Immature natural killer cell (primary cell): Measurements from ENCODE around the gene RNF151. TPM values are rescaled to one million over a fixed set of nuclear protein-coding genes. Genes with fewer than 3 reads are reported as not detected.
A peak's percentile ranks its signal among the peaks of the same experiment; 100 is the strongest.
"Not testable (repeated sequence)": the region's sequence is repeated elsewhere in the genome, so short reads cannot be mapped to it uniquely, and the experiment has no call there.

ENCODE experiments used
- DNase-seq, 3 donors: peaks; one replicate each; pipeline ENCODE4 v3.0.0; 2022; ENCODE audit warnings: mixed read lengths in 1 of 3
- H3K27ac Mint-ChIP-seq, 6 donors: one replicate each; pipeline ENCODE4 v1.8.0; 2020; ENCODE audit warnings: mixed read lengths in 6 of 6, mild to moderate bottlenecking in 5 of 6, inconsistent platforms in 4 of 6, moderate library complexity in 3 of 6
- H3K27me3 Mint-ChIP-seq, 3 donors: one replicate each; pipeline ENCODE4 v1.8.0; 2020 to 2021; ENCODE audit warnings: low read depth in 3 of 3, mild to moderate bottlenecking in 3 of 3, mixed read lengths in 3 of 3, moderate library complexity in 3 of 3, inconsistent platforms in 1 of 3
- H3K36me3 Mint-ChIP-seq, 3 donors: one replicate each; pipeline ENCODE4 v1.8.0; 2020; ENCODE audit warnings: mixed read lengths in 3 of 3, inconsistent platforms in 2 of 3, mild to moderate bottlenecking in 2 of 3
- H3K4me1 Mint-ChIP-seq, 2 donors: one replicate each; pipeline ENCODE4 v1.8.0; 2020; ENCODE audit warnings: inconsistent platforms in 2 of 2, mild to moderate bottlenecking in 2 of 2, mixed read lengths in 2 of 2, moderate library complexity in 1 of 2
- H3K4me3 Mint-ChIP-seq, 5 donors: one replicate each; pipeline ENCODE4 v1.8.0; 2020; ENCODE audit warnings: mild to moderate bottlenecking in 5 of 5, mixed read lengths in 5 of 5, inconsistent platforms in 3 of 5, moderate library complexity in 3 of 5
- H3K9me3 Mint-ChIP-seq, 6 donors: one replicate each; pipeline ENCODE4 v1.8.0; 2020; ENCODE audit warnings: mild to moderate bottlenecking in 6 of 6, mixed read lengths in 6 of 6, inconsistent platforms in 4 of 6, moderate library complexity in 3 of 6
- polyA plus RNA-seq, 3 donors: library from polyadenylated mRNA; unstranded; fragments of 300-500 nt; fragmentation: Illumina TruSeq; gene quantifications; one replicate each; pipeline ENCODE4 v1.2.3, GENCODE V29; 2021

Gene RNF151
- polyA plus RNA-seq, 3 donors from 2014 or later: not detected

DNA sequence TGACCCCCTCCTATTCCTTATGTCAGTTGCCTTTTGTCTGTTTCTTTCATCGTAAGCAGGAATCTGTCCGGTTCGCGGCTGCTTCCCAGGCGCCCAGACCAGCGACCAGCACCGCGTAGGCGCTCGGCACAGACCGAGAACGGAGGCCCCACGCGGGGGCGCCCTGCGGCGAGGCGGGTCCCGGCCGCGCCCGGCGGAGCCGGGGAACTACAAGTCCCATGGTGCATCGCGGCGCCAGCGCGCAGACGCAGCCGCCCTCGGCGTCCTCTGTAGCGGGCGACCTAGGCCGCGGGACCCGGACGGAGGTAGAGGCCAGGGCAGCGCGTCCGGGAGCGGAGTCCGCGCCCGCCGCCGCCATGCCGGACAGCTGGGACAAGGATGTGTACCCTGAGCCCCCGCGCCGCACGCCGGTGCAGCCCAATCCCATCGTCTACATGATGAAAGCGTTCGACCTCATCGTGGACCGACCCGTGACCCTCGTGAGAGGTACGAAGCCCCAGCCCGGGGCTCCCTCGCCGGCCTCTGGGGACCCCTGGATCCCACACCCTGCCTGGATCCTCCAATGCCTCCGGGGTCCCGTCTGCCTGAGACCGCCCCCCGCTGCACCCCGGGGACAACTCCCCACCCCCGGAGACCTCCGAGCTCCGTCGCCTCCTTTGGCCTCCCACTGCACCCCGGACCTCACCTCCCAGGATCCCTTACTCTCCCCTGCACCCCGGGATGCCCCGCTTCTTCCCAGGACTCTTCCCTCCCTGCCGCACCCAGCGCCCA lies 7.2 kb upstream of the RNF151 start, which contains the start of gene NDUFB10:
Gene NDUFB10 (plus strand): TSS at position 270 of the 771 bp plus-strand sequence. CDS start 87 bp downstream, at position 357.
- H3K27me3 Mint-ChIP-seq: peaks cover 8 to 30% (median 11%) of the 10 kb centered on the region in 3 donors
- peak within 1 kb of the TSS; percentile 43 to 82 (median 79) for H3K27ac Mint-ChIP-seq
- H3K4me3 Mint-ChIP-seq: peak within 1 kb of the TSS; percentile 79 to 87 (median 85)
- H3K4me1 Mint-ChIP-seq: peaks cover 25 to 37% of the 10 kb centered on the region in 2 donors
- peaks cover 8 to 13% (median 11%) of the 10 kb centered on the region in 3 donors for H3K36me3 Mint-ChIP-seq
- no peaks in the 10 kb centered on the region for H3K9me3 Mint-ChIP-seq
- peak; percentile 86 to 87 (median 87) for DNase-seq

DNA sequence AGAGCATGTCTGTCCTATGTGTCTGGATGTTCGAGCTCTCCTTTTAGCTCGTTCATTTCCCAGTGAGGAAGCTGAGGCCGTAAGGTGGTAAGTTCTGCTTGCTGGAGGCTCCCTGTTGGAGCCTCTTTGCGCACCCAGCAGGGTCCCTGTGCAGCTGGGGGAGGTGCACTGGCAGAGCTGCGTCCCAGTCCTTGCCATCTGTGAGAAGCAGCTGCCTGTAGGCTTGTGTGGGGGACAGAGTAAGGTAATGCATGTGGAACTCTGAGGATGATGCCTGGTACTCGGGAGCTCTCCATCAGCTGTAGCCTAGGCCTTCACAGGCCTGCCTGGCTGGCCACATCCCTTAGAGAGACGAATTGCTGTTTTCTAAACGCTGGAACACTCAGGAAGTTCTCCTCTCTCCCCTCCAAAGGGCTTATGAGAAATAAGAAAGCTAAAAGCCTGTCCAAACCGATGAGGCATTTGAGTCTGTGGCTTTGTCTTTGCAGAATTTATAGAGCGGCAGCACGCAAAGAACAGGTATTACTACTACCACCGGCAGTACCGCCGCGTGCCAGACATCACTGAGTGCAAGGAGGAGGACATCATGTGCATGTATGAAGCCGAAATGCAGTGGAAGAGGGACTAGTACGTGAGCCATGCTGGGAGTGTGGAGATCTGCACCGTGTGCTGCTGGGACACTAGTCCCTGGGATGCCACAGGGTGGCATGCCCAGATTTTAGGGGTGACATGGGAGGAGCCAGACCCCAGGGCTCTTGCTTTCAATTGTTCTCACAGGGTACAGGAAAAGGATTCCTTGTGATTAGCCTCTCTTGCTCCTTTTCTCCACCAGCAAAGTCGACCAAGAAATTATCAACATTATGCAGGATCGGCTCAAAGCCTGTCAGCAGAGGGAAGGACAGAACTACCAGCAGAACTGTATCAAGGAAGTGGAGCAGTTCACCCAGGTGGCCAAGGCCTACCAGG lies 5.7 kb upstream of the RNF151 start:
- H3K4me1 Mint-ChIP-seq: peaks cover 37 to 51% of the 10 kb centered on the region in 2 donors
- H3K9me3 Mint-ChIP-seq: no peaks in the 10 kb centered on the region
- DNase-seq: no peak
- H3K4me3 Mint-ChIP-seq: peak overlapping the region; percentile 79 to 87 (median 85)
- H3K27me3 Mint-ChIP-seq: peaks cover 13 to 35% (median 16%) of the 10 kb centered on the region in 3 donors
- H3K36me3 Mint-ChIP-seq: peaks cover 8 to 13% (median 11%) of the 10 kb centered on the region in 3 donors
- peak overlapping the region; percentile 40 to 82 (median 73) for H3K27ac Mint-ChIP-seq

DNA sequence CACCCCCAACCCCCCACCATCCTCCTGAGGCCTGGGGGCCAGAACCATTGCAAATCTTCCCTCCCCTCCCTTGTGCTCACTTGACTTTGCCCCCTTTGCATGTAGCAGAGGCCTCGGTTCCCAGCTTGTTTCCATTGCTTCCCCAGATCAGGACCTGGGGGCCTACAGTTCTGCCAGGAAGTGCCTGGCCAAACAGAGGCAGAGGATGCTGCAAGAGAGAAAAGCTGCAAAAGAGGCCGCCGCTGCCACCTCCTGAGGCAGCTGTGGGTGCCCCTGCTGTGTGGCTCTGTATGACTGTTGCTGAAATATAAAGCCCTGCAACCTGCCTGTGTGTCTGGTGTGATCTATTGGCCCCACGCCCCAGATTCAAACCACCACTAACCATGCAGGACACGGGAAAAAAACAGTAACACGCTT lies 5.0 kb upstream of the RNF151 start:
- Mint-ChIP-seq H3K4me3 (peak overlapping the region in 1 of 5 donors; percentile 10), H3K27ac (peak overlapping the region in 3 of 6 donors; percentile 40 to 69 (median 57)), H3K9me3 (no peaks in the 10 kb centered on the region), H3K4me1 (peaks cover 37 to 52% of the 10 kb centered on the region in 2 donors), H3K36me3 (peaks cover 8 to 13% (median 11%) of the 10 kb centered on the region in 3 donors), H3K27me3 (peaks cover 13 to 35% (median 16%) of the 10 kb centered on the region in 3 donors)
- DNase-seq: no peak

DNA sequence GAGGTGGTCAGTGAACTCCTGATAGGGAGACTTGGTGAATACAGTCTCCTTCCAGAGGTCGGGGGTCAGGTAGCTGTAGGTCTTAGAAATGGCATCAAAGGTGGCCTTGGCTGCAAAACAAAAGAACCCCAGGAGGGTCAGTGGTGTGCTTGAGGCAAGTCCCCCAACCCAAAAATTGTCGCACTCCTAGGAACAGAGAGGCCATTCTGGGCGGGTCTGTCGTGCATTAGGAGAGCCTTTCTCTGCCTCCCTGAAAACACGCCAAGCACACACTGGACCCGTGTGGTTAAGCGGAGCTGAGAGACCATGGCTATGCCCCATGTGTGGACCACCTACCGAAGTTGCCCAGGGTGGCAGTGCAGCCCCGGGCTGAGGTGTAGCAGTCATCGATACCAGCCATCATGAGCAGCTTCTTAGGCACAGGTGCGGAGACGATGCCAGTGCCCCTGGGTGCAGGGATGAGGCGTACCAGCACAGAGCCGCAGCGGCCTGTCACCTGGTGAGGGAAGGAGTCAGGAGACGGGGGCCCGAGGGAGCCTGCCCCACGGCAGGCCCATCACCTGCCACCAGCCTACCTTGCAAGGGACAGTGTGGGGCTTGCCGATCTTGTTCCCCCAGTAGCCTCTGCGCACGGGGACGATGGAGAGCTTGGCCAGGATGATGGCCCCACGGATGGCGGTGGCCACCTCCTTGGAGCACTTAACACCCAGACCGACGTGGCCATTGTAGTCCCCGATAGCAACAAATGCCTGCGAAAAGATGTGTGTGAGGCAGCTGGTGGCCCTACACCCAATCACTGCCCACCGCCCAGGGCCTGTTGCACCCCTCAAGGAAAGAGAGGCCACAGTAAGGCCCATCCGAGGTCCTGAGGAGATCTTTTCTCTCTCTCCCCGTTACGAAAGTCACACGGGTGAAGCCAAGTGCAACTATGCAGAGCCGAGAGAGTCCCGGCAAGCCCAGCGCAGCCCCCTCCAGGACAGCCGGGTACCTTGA lies 4.2 kb upstream of the RNF151 start:
- Mint-ChIP-seq H3K36me3 (peaks cover 8 to 13% (median 11%) of the 10 kb centered on the region in 3 donors), H3K27ac (peak overlapping the region in 5 of 6 donors; percentile 40 to 89 (median 73)), H3K4me3 (peak overlapping the region; percentile 48 to 94 (median 92)), H3K27me3 (peaks cover 13 to 35% (median 16%) of the 10 kb centered on the region in 3 donors), H3K4me1 (peaks cover 37 to 52% of the 10 kb centered on the region in 2 donors)
- not testable (repeated sequence) for H3K9me3 Mint-ChIP-seq, DNase-seq

DNA sequence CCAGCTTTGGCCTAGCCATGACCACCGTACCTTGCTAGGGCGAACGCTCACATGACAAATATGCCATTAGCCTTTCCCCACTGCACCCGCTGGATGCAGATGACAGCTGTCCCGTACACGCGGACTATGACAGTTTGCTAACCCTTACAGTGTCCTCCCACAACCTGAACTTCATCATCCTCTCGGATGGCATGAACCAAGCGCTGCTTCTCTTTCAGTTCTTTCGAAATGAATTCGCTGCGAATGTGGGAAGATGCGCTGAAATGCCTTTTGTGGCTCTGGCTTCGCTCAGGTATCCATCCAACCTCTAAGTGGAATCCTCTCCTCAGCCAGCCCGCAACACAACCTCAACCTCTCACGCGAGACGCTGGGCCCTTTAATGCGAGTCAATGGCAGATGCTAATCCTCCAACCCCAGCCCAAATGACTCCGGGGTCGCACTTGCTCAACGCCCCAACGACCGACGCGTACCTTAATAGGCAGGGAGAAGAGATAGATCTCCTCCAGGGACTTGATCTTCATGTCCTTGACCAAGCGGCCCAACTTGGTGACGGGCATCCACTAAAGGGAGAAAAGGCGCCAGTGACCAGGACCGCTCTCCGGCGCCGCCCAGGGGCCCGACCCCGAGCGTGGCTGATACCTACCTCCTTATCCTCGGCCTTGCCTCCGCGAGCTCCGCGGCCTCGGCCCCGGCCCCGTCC lies 2.7 kb upstream of the RNF151 start:
- peaks cover 8 to 13% (median 11%) of the 10 kb centered on the region in 3 donors for H3K36me3 Mint-ChIP-seq
- no peaks in the 10 kb centered on the region for H3K9me3 Mint-ChIP-seq
- peaks cover 13 to 35% (median 14%) of the 10 kb centered on the region in 3 donors for H3K27me3 Mint-ChIP-seq
- no peak for DNase-seq
- peak overlapping the region; percentile 88 to 94 (median 91) for H3K27ac Mint-ChIP-seq
- peaks cover 37 to 50% of the 10 kb centered on the region in 2 donors for H3K4me1 Mint-ChIP-seq
- peak overlapping the region; percentile 89 to 94 (median 92) for H3K4me3 Mint-ChIP-seq

DNA sequence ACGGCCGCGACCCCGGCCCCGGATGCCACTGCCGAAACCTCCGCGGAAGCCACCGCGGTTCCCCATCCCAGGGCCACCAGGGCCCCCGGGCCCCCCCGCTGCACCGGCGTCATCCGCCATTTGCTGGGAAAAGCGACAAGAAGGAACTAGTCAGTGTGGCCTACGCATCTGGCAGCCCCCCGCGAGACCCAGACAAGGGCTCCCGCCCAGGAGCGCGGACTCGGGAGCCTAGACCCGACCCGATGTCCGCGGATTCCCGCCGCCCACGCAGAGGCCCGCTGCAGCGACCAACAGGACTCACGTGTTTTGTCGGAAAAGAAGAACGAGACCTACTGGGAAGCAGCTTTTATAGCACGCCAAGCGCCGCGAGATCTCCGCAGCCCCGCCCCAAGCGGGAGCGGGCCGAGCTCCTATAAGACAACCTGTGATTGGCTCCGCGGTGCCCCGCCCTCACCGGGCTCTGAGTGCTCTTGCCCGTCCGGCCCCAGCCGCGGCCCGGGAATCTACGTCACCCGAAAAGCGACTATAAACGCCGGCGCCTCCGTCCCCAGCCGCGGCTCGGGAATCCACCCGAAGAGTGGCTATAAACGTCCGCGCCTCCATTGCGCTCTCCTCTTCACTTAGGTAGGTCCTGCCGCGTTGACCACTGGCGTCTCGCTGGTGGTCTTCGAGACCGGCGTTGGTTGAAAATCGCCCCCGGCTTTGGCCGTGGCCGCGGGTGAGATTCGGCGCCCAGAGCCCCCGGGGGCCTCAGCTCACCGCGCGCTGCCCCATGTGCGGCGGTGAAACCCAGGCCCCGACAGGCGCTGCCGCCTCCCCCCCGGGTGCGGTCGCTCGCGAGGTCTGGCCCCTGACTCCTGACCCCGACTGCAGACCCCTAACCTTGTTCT lies 1.9 kb upstream of the RNF151 start, which contains the start of gene RPS2:
Gene RPS2 (minus strand): TSS at position 321 of the 890 bp plus-strand sequence. CDS start 201 bp downstream, at position 120.
- H3K9me3 Mint-ChIP-seq: no peaks in the 10 kb centered on the region
- peaks cover 8 to 13% (median 11%) of the 10 kb centered on the region in 3 donors for H3K36me3 Mint-ChIP-seq
- H3K27me3 Mint-ChIP-seq: peaks cover 13 to 33% (median 14%) of the 10 kb centered on the region in 3 donors
- peaks cover 37 to 46% of the 10 kb centered on the region in 2 donors for H3K4me1 Mint-ChIP-seq
- peak; percentile 97 to 99 (median 97) for DNase-seq
- peak within 1 kb of the TSS; percentile 93 to 97 (median 96) for H3K27ac Mint-ChIP-seq
- H3K4me3 Mint-ChIP-seq: peak within 1 kb of the TSS; percentile 89 to 94 (median 92)

DNA sequence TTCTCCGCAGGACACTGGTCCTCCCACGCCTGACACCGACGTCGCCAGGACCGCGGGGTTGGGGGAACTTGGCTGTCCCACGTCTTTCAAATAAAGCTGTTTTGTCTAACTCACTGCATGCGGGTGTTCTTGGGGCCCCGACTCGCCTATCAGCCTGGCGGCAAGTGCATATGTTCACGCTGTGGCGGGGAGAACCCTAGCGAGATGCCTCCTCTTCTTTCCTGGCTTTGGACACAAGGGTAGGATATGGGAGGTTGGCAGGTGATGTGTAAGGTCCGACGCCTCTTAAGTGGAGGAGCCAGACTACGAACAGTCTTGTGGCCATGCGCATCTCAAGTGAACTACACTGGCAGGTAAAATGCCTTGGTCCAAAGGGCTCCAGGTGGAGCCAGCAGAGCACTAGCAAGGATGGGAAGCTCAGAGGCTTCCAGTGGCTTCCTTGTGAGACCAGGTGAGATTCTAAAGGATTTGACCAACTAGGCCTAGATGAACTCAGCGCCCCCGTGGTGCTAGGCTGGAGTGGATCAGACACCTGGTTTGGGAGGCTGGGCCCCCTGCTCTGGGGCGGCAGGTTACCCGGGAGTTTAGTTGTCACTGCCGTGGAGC lies 1.2 kb upstream of the RNF151 start:
- Mint-ChIP-seq H3K36me3 (peaks cover 8 to 13% (median 11%) of the 10 kb centered on the region in 3 donors), H3K4me3 (peak overlapping the region; percentile 89 to 94 (median 92)), H3K9me3 (no peaks in the 10 kb centered on the region), H3K27ac (peak overlapping the region; percentile 93 to 97 (median 96)), H3K27me3 (peaks cover 14 to 29% (median 16%) of the 10 kb centered on the region in 3 donors), H3K4me1 (peaks cover 33 to 40% of the 10 kb centered on the region in 2 donors)
- no peak for DNase-seq

DNA sequence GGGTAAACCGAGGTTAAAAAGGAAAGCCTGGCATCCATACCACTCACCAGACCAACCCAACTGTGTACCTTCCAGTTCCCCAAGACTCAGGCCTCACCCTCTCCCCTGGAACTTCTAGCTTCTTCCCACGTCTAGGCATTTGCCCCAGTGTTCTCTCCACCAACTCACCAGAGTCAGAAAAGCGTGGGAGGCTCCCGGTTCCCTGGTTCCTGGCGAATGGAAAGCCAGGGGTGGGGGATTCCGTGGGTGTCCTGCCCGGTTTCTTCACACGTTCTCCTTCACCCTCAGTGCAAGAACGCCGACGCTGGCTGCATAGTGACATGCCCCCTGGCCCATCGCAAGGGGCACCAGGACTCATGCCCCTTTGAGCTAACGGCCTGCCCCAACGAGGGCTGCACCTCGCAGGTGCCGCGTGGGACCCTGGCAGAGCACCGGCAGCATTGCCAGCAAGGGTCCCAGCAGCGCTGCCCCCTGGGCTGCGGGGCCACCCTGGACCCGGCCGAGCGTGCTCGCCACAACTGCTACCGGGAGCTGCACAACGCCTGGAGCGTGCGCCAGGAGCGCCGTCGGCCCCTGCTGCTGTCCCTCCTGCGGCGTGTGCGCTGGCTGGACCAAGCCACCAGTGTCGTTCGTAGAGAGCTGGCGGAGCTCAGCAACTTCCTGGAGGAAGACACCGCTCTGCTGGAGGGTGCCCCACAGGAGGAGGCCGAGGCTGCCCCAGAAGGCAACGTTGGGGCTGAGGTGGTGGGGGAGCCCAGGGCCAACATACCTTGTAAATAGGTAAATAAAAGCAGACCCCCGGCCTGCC lies 1.7 kb downstream of the RNF151 start:
- no peak for DNase-seq
- Mint-ChIP-seq H3K4me3 (no peak overlapping the region), H3K27me3 (peaks cover 19 to 20% (median 20%) of the 10 kb centered on the region in 3 donors), H3K27ac (peak overlapping the region in 1 of 6 donors; percentile 36), H3K9me3 (peaks cover 0 to 2% (median 0%) of the 10 kb centered on the region in 6 donors), H3K4me1 (peaks cover 42 to 45% of the 10 kb centered on the region in 2 donors), H3K36me3 (peaks cover 4 to 5% (median 5%) of the 10 kb centered on the region in 3 donors)

DNA sequence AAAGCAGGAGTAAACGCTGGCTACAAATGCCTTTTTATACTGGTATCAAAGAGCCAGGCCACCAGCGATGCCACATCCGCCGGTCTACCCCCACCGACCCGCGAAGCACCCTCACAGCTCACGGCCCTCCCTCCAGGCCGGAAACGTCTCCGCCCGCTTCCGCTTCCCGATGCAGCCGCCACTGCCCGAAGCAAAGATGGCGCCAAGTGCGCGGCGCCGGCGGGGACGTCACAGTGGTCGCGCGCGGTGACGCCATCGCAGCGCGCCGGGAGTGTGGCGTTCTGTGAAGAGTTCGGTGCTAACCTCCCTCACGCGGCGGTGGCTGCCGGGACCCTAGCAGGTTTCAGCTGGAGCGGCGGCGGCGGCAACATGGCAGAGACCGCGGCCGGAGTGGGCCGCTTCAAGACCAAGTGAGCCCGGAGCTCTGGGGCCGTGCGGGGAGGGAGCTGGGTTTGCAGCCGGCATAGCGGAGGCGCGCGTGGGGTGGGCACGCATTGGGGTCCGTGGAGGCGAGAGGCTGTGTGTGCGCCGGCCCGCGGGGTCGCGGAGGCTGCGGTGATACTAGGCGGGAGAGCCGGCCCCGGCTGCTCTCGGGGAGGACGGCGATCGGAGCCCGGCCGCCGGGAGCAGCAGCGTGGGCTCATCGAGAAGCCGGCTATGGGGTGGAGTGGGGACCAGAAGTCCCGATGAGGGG lies 5.3 kb downstream of the RNF151 start, which contains the start of gene TBL3:
Gene TBL3 (plus strand): TSS at position 258 of the 694 bp plus-strand sequence. CDS start 112 bp downstream, at position 370.
- peaks cover 0 to 8% (median 4%) of the 10 kb centered on the region in 3 donors for H3K36me3 Mint-ChIP-seq
- H3K9me3 Mint-ChIP-seq: peaks cover 0 to 2% (median 0%) of the 10 kb centered on the region in 6 donors
- H3K4me1 Mint-ChIP-seq: peaks cover 20 to 21% of the 10 kb centered on the region in 2 donors
- H3K4me3 Mint-ChIP-seq: peak within 1 kb of the TSS; percentile 94 to 98 (median 96)
- H3K27ac Mint-ChIP-seq: peak within 1 kb of the TSS; percentile 94 to 100 (median 98)
- peak; percentile 97 to 98 (median 98) for DNase-seq
- H3K27me3 Mint-ChIP-seq: peaks cover 6 to 12% (median 8%) of the 10 kb centered on the region in 3 donors
